T-helper 17 cell (primary cell): ENCODE measurements around the gene CHCHD6. TPM values are rescaled to one million over a fixed set of nuclear protein-coding genes. Genes with fewer than 3 reads are reported as not detected.

Experiments used
- ATAC-seq: fragments of 150-1000 bp; cut with Tn5 transposase; 2 replicates; pipeline ENCODE4 v1.10.0; 2021; ENCODE audit warnings: mild to moderate bottlenecking, moderate library complexity
- DNase-seq, 3 donors: peaks; one replicate each; pipeline versions ENCODE4 v3.0.0 to v3.0.0-alpha.2; 2020 to 2021
- H3K9me3 ChIP-seq: one replicate; pipeline ENCODE4 v1.7.0; 2013; ENCODE audit warnings: low read length, mild to moderate bottlenecking; ENCODE audit not compliant: control insufficient read depth, poor library complexity, severe bottlenecking
- H3K27ac Mint-ChIP-seq: one replicate; pipeline ENCODE4 v1.8.0; 2022; ENCODE audit warnings: mild to moderate bottlenecking, moderate library complexity, mixed read lengths
- H3K27me3 Mint-ChIP-seq: one replicate; pipeline ENCODE4 v1.8.0; 2022; ENCODE audit warnings: mixed read lengths
- H3K36me3 Mint-ChIP-seq: one replicate; pipeline ENCODE4 v1.8.0; 2022; ENCODE audit warnings: low read depth, mixed read lengths
- H3K4me1 Mint-ChIP-seq: one replicate; pipeline ENCODE4 v1.8.0; 2022; ENCODE audit warnings: mild to moderate bottlenecking, mixed read lengths
- H3K4me3 Mint-ChIP-seq: one replicate; pipeline ENCODE4 v1.8.0; 2022; ENCODE audit warnings: mild to moderate bottlenecking, moderate library complexity, mixed read lengths
- total RNA-seq, 4 donors: library from RNA in 2 of 4; stranded (reverse) in 2 of 4; gene quantifications; one replicate each; pipeline ENCODE4 v1.2.3 and lab custom pipeline; 2022 to 2026

The CHCHD6 gene
- total RNA-seq, 2 donors from 2014 or later, result 10.5 to 14.9 TPM

GRCh38 chr3:126728680-126729079 is 24.6 kb downstream of the CHCHD6 start:
- H3K27me3 Mint-ChIP-seq, result no peaks in the 10 kb centered on the region
- ATAC-seq, result no peak

DNA sequence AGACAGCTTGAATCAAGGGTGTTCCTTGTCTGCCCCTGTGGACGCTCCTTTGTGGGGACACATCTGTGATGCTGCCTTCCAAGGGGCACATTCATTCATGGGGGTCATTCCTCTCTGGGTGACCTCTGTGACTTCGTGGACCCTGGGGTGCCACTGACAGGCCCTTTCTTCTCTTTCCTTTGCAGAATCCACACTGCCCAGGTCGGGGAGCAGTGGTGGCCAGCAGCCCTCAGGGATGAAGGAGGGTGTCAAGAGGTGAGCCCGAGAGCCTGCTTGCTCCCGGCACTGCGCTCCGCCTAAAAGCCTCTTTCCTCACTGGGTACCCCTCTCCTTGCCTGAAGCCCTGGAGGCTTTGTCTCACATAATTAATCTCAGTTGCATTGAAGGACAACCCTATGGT is 26.3 kb downstream of the CHCHD6 start:
- no peak for DNase-seq
- Mint-ChIP-seq H3K27me3 (no peaks in the 10 kb centered on the region), H3K36me3 (peaks cover 12% of the 10 kb centered on the region), H3K27ac (no peak overlapping the region), H3K4me3 (no peak overlapping the region), H3K4me1 (peaks cover 7% of the 10 kb centered on the region)
- ATAC-seq, result no peak
- no peaks in the 10 kb centered on the region for H3K9me3 ChIP-seq

More at GRCh38 chr3:126728680-126729079, 24.6 kb downstream of the CHCHD6 start:
- H3K27ac Mint-ChIP-seq, result peak overlapping the region; percentile 48
- peaks cover 8% of the 10 kb centered on the region for H3K36me3 Mint-ChIP-seq
- peaks cover 5% of the 10 kb centered on the region for H3K4me1 Mint-ChIP-seq
- H3K9me3 ChIP-seq, result no peaks in the 10 kb centered on the region
- no peak overlapping the region for H3K4me3 Mint-ChIP-seq
- DNase-seq, result no peak

DNA sequence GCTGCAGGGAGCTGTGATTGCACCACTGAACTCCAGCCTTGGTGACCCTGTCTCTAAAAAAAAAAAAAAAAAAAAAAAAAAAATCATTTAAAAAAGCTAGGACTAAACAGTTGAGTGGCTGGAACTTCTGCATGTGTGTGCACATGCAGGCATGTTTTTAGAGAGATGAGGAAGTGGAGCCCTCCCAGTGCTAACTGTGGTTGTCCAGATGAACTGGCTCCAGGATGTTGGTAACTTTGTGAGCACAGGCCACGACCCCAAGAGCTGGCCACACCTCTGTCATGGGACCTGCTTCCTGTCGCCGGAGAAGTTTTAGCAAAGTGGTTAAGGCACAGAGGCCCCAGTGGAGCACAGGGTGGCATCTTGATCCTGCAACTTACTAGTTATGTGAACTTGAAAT is 27.0 kb downstream of the CHCHD6 start:
- DNase-seq, result no peak
- peaks cover 12% of the 10 kb centered on the region for H3K36me3 Mint-ChIP-seq
- no peak overlapping the region for H3K27ac Mint-ChIP-seq
- no peaks in the 10 kb centered on the region for H3K9me3 ChIP-seq
- H3K4me1 Mint-ChIP-seq, result peaks cover 9% of the 10 kb centered on the region
- ATAC-seq, result no peak
- H3K27me3 Mint-ChIP-seq, result no peaks in the 10 kb centered on the region
- no peak overlapping the region for H3K4me3 Mint-ChIP-seq

- Mint-ChIP-seq H3K27me3 (no peaks in the 10 kb centered on the region), H3K4me3 (no peak overlapping the region), H3K4me1 (peaks cover 9% of the 10 kb centered on the region), H3K36me3 (peaks cover 13% of the 10 kb centered on the region), H3K27ac (no peak overlapping the region)
- DNase-seq (no peak), ATAC-seq (no peak)
- H3K9me3 ChIP-seq, result no peaks in the 10 kb centered on the region
Measured at GRCh38 chr3:126732281-126733060, 28.4 kb downstream of the CHCHD6 start.

- no peaks in the 10 kb centered on the region for H3K9me3 ChIP-seq
- Mint-ChIP-seq H3K4me3 (no peak overlapping the region), H3K27me3 (no peaks in the 10 kb centered on the region), H3K4me1 (peaks cover 9% of the 10 kb centered on the region), H3K27ac (no peak overlapping the region), H3K36me3 (peaks cover 14% of the 10 kb centered on the region)
- ATAC-seq, result no peak
- no peak for DNase-seq
Measured at GRCh38 chr3:126733061-126733430, 29.0 kb downstream of the CHCHD6 start.

DNA sequence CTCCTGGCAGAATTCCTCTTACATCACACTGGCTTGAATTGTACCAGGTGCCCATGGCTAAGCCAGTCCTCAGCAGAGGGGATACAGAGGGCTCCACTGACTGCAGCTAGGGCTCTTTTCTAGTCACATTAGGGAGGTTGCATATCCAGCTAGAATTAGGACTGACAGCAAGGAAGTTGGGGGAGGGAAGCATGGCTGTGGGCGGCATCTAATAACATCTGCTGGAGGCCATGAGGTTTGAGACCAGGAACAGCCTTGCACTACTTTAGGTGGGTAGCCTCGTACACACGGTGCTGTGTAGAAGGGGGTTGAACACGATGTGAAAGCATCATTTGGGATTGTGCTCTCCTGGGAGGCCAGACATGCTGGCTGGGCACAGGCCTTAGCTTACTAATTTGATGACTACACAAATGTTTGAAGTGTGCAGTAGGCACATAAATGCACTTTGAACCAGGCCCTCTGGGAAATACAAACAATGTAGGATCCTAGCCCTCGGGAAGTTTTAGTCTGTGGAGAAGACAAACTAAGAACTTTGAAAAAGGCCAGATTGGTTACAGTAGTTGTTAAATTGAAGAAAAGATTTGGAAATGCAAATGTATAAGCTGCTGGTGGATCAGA is 30.2 kb downstream of the CHCHD6 start:
- Mint-ChIP-seq H3K4me3 (no peak overlapping the region), H3K27me3 (no peaks in the 10 kb centered on the region), H3K36me3 (peaks cover 14% of the 10 kb centered on the region), H3K4me1 (peaks cover 9% of the 10 kb centered on the region), H3K27ac (no peak overlapping the region)
- ATAC-seq (no peak), DNase-seq (no peak)
- no peaks in the 10 kb centered on the region for H3K9me3 ChIP-seq

DNA sequence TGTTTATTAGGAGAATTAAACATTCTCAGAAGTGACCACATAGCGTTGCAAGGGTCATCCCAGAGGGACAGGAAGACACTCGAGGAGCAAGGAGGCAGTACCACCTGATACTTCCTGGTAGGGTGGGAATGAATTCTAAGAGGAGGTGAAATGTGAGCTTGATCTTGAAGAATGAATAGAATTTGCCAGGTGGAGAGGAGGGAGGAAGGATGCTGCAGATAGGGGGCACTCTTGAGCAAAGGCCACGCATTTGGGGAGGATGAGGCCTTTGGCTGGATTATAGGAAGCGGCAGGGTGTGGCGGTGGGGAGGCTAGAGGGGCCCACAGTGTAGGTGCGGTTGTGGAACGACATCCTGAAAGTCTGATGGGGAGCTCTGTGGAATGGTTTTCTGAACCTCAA is 33.5 kb downstream of the CHCHD6 start:
- Mint-ChIP-seq H3K36me3 (peaks cover 23% of the 10 kb centered on the region), H3K27me3 (no peaks in the 10 kb centered on the region), H3K4me3 (no peak overlapping the region), H3K27ac (no peak overlapping the region), H3K4me1 (peaks cover 8% of the 10 kb centered on the region)
- DNase-seq (no peak), ATAC-seq (no peak)
- H3K9me3 ChIP-seq, result no peaks in the 10 kb centered on the region

DNA sequence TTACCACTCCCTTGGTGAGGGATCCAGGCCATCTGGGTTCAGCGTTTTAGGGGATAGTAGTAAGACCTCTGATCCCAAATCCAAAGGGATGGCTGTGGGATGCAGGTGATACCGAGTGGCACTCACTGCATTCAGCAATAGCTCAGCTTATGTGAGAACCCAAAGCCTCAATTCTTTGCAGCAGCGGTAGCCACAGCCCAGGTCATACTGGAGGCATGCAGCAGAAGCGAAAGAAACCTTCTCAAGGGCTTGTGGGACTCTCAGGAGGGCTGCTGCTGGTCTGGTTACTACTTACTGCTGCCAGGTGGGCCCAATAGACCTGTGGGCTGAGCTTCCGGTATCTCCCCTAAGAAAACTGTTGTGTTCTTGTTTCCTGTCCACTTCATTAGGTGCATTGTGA is 38.0 kb downstream of the CHCHD6 start:
- Mint-ChIP-seq H3K27me3 (no peaks in the 10 kb centered on the region), H3K27ac (no peak overlapping the region), H3K4me1 (peaks cover 10% of the 10 kb centered on the region), H3K4me3 (no peak overlapping the region), H3K36me3 (peaks cover 12% of the 10 kb centered on the region)
- DNase-seq, result no peak
- ATAC-seq, result no peak
- H3K9me3 ChIP-seq, result no peaks in the 10 kb centered on the region

DNA sequence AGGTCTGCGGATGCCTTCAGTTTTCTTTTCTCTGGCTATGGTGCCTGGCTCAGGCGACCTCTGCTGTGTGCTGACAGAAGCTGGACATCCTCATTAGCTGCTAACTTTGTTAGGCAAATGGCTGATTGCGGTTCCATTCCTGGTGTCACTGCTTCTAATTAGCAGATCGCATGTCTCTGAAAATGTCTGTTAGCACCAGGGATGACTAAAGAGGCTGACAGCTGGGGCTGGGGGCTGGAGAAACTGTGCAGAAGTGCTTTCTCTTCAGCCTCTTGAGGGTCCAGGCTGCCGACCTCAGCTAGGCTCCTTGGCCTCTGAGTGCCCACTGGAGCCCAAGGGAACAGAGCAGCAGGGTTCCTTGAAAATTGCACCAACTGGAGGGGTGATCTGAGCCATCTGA is 39.3 kb downstream of the CHCHD6 start:
- H3K4me1 Mint-ChIP-seq, result peaks cover 16% of the 10 kb centered on the region
- no peaks in the 10 kb centered on the region for H3K27me3 Mint-ChIP-seq
- H3K9me3 ChIP-seq, result no peaks in the 10 kb centered on the region
- ATAC-seq (no peak), DNase-seq (no peak)
- no peak overlapping the region for H3K4me3 Mint-ChIP-seq
- no peak overlapping the region for H3K27ac Mint-ChIP-seq
- peaks cover 9% of the 10 kb centered on the region for H3K36me3 Mint-ChIP-seq

- Mint-ChIP-seq H3K4me1 (peaks cover 19% of the 10 kb centered on the region), H3K27ac (no peak overlapping the region), H3K4me3 (no peak overlapping the region), H3K36me3 (peaks cover 9% of the 10 kb centered on the region), H3K27me3 (no peaks in the 10 kb centered on the region)
- no peak for ATAC-seq
- DNase-seq, result no peak
- no peaks in the 10 kb centered on the region for H3K9me3 ChIP-seq
Measured at GRCh38 chr3:126743781-126744180, 39.7 kb downstream of the CHCHD6 start.

GRCh38 chr3:126745760-126746394 is 41.8 kb downstream of the CHCHD6 start:
- Mint-ChIP-seq H3K36me3 (peaks cover 5% of the 10 kb centered on the region), H3K4me3 (no peak overlapping the region), H3K27ac (peak overlapping the region; percentile 54), H3K27me3 (no peaks in the 10 kb centered on the region), H3K4me1 (peaks cover 21% of the 10 kb centered on the region)
- ATAC-seq (no peak), DNase-seq (no peak)
- H3K9me3 ChIP-seq, result no peaks in the 10 kb centered on the region

DNA sequence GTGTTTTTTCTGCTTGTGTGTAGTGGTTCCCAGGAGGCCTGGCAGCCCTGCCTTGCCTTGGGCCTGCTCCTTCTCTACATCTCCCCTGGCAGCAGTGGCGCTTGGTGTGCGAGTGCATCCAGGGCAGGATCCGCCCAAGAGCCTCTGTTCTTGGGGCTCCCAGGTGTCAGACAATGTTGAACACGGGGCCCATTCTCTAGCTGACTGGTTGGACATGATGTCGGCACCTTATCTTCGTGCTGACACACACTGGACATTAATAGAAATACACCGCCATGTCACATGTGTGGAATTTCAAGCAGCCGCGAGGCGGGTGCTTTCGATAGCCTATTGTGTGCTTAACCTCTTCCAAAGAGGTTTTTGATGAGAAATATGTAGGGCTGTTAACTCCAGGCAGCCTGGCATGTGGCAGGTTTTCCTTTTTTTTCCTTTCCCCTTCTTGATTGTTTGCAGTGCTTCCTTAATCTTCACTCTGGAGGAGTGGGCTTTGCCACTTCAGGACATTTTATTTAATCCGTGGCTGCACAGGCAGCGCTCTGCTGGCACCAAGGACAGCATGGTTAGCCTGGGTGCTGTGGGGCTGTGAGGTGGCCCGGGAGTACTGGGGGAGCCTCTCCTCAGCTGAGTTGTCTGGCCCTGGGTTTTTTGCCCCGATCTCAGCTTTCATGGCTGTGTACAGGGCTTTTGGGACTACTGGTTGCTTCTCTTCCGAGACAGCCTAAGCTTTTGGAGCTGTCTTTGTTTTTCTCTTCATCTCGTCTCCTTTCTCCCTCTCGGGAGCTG is 42.5 kb downstream of the CHCHD6 start:
- Mint-ChIP-seq H3K36me3 (peaks cover 5% of the 10 kb centered on the region), H3K27me3 (no peaks in the 10 kb centered on the region), H3K27ac (peak overlapping the region; percentile 54), H3K4me3 (no peak overlapping the region), H3K4me1 (peaks cover 20% of the 10 kb centered on the region)
- DNase-seq (no peak), ATAC-seq (no peak)
- H3K9me3 ChIP-seq, result no peaks in the 10 kb centered on the region

DNA sequence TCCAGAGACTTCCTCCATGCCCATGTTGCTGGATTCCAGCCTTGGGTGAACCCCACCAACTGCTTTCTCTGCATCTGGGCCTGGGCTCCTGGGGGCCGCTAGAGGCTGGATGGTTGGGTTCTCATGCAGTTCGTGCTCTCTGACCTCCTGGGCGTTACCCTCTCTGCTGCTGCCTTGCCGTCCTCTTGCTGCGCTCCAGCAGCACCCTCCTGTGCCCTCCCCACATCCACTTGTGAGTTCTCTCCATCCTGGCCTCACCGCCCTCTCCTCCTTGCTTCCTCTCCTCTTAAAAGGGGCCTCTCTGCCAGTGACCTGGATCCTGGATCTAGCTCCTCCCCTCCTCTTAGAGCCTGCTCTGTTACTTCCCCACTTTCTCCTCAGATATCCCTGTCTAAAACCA is 43.7 kb downstream of the CHCHD6 start:
- H3K9me3 ChIP-seq, result no peaks in the 10 kb centered on the region
- no peak overlapping the region for H3K4me3 Mint-ChIP-seq
- no peaks in the 10 kb centered on the region for H3K27me3 Mint-ChIP-seq
- ATAC-seq, result no peak
- H3K27ac Mint-ChIP-seq, result no peak overlapping the region
- H3K36me3 Mint-ChIP-seq, result peaks cover 4% of the 10 kb centered on the region
- peaks cover 18% of the 10 kb centered on the region for H3K4me1 Mint-ChIP-seq
- DNase-seq, result no peak
